Gastroesophageal sphincter (tissue), 2 donors: Measurements from ENCODE around the gene SMAP2.

Source experiments
- POLR2A ChIP-seq, 2 donors: fragments of 450-650 bp; IDR thresholded peaks; one replicate each; pipeline ENCODE4 v1.6.1; 2017; ENCODE audit warnings: antibody characterized with exemption in 2 of 2, mild to moderate bottlenecking in 2 of 2, moderate library complexity in 1 of 2
- POLR2AphosphoS5 ChIP-seq: sonication (generic); formaldehyde crosslinking; IDR thresholded peaks from one replicate; pipeline ENCODE4 v1.6.1; 2017; ENCODE audit warnings: antibody characterized with exemption

DNA sequence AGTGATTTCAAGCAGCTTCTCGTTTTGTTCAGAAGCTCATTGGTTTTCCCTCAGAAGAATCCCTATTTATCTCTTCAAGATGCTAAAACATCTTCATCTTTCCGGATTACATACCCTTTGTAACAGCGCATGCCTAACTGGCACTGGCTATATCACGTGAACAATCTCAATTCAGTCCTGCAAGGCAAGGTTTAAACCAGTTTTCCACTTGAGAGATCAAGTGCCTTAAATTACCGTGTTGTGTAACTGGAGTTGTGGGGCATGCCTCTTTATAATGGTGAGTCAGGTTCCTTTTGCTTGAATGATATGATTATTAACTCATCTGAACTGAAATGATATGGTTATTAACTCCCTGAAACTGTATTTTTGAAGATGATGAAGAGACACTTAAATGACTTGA is 65.7 kb downstream of the SMAP2 start:
- TF ChIP-seq POLR2A (IDR thresholded peaks at IDR 0.05): no peak
- TF ChIP-seq POLR2AphosphoS5: no peak
